Fibroblast of the aortic adventitia (primary cell): ENCODE data around the gene PGA3. TPM values are rescaled to one million over a fixed set of nuclear protein-coding genes. Genes with fewer than 3 reads are reported as not detected.
A peak's percentile ranks its signal among the peaks of the same experiment; 100 is the strongest.
"Not testable (repeated sequence)": the region's sequence is repeated elsewhere in the genome, so short reads cannot be mapped to it uniquely, and the experiment has no call there.

Experiments used
- DNase-seq: peaks from one replicate; pipeline ENCODE4 v3.0.0-alpha.2; 2010; ENCODE audit warnings: low read depth
- H3K4me3 ChIP-seq: 2 replicates; pipeline ENCODE4 v1.5.1; 2011; ENCODE audit warnings: low read depth, mild to moderate bottlenecking, control low read depth, low read length, moderate library complexity
- total RNA-seq: library from RNA; depleted of rRNA; stranded (reverse); fragments of >200 nt; gene quantifications from 2 replicates; pipeline ENCODE4 v1.2.3, GENCODE V29; 2012; ENCODE audit warnings: low replicate concordance
- TF ChIP-seq, protein P1 (sequence below): IDR thresholded peaks from 2 replicates; pipeline ENCODE4 v1.5.1; 2011; ENCODE audit warnings: mild to moderate bottlenecking, low read length, control low read depth, inconsistent platforms; ENCODE audit not compliant: insufficient read depth

PGA3 gene
- total RNA-seq, 1 donor, result 0.18 TPM

DNA sequence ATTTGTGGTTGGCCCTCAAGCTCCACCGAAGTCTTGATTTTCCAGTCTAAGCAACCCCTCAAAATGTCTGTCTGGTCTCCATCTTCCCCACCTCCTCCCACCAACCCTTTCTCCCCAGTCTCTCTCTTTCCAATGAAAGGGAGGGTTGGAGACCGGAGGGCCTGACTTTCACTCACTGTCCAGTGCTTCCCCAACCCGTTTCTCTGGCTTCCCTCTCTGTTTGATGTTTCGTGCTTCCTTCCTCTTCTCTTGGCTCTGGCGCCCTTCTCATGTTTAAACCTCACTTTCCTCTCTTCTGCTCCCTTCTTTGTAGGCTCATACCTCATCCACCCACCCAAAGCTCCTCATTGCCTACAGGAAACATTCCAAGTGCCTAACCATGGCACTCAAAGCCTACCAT, 31.0 kb upstream of the PGA3 start:
- no peak overlapping the region for H3K4me3 ChIP-seq
- TF ChIP-seq, protein P1, sequence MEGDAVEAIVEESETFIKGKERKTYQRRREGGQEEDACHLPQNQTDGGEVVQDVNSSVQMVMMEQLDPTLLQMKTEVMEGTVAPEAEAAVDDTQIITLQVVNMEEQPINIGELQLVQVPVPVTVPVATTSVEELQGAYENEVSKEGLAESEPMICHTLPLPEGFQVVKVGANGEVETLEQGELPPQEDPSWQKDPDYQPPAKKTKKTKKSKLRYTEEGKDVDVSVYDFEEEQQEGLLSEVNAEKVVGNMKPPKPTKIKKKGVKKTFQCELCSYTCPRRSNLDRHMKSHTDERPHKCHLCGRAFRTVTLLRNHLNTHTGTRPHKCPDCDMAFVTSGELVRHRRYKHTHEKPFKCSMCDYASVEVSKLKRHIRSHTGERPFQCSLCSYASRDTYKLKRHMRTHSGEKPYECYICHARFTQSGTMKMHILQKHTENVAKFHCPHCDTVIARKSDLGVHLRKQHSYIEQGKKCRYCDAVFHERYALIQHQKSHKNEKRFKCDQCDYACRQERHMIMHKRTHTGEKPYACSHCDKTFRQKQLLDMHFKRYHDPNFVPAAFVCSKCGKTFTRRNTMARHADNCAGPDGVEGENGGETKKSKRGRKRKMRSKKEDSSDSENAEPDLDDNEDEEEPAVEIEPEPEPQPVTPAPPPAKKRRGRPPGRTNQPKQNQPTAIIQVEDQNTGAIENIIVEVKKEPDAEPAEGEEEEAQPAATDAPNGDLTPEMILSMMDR, result no peak
- no peak for DNase-seq

DNA sequence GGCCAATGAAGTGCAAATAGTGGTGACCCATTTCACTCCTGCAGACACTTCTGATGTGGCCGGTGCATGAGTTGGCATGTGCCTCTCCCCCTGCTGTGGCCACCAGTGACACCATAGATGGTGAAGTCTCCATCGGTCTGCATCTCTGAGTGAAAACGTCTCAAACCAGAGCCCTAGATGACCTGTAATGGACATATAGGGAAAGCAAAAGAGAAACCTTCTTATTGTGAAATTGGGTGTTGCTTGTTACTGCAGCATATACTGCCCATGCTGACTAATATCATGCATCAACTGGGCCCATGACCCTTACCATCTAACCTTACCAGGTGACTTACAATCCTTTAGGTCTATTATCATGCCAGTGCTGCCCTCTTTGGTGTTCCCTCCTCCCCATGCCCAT, 30.4 kb upstream of the PGA3 start:
- TF ChIP-seq, protein P1, result no peak
- no peak overlapping the region for H3K4me3 ChIP-seq
- no peak for DNase-seq

DNA sequence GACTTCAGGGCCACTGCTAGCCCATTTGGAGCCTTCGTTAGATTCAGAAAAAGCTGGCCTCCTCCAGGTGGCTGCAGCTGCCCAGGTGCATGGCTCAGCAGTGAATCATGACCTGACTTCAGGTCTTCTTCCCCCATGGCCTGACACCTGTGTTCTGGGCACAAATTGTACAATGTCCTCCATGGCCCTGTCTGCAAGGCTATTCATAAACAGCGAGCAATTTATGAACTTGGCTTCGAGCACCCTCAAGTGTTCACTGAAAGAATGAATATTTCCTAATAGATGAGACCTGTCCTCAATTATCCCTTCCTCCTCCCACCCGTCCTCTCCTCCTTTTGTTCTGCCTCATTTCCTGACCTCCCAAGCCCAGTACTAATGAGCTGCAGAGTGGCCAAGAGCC, 29.9 kb upstream of the PGA3 start:
- peak; percentile 47 for DNase-seq
- H3K4me3 ChIP-seq, result no peak overlapping the region
- TF ChIP-seq, protein P1, result peak; percentile 21

DNA sequence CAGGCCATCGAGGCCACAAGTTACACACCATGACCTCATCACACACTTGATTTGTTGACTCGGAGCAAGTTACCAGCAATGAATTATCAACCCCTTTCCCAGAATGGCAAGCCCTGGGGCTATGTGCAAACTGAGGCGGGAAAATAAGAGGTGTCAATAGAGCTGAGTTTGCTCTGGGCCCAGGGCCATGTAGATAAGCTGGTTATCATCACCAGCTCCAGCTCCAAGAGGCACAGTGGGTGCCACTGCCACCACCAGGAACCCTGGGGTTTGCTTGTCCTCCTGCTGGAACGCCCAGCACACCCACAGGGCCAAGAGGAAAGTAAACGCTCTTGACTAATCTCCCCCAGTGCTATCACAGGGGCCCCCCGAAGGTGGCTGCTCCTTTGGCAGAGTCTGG, 29.0 kb upstream of the PGA3 start:
- no peak for DNase-seq
- H3K4me3 ChIP-seq, result no peak overlapping the region
- TF ChIP-seq, protein P1, result no peak

DNA sequence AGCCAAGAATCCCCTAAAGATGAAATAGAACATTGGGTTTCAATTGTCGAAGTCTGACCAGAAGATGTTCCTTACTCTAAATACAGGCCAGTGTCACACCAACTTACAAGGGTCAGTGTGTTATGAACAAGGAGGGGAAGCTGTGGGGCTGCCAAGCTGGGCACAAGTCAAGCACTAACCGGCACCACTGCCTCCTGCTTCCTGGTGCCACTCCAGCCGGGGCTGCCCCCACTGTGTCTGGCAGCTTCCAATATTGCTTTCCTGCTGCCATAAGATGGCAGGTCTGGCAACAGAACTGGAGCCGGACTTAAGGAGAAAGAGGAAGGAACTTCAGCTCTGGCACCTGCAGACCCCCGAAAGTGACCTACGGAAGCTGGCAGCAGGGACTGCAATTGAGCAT, 28.4 kb upstream of the PGA3 start:
- no peak overlapping the region for H3K4me3 ChIP-seq
- DNase-seq, result no peak
- TF ChIP-seq, protein P1, result no peak

DNA sequence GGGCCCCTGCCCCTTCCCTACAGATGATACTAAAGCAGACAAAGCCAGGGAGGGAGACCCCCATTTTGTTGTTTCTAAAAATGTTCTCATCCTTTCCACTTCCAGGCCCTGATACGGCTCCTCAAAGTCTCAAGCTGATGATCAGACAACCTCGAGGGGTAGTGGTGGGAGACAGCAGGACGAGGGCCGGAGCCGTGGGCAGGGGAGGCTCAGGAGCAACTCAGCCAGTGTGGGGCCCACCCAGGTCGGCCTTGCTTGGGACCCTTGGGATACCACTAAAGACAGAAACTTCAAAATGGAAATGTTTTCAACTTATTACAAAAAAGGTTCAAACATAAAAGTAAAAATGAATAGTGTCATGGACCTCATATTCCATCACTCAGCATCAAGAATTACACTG, 26.9 kb upstream of the PGA3 start:
- H3K4me3 ChIP-seq, result no peak overlapping the region
- TF ChIP-seq, protein P1, result no peak
- no peak for DNase-seq

DNA sequence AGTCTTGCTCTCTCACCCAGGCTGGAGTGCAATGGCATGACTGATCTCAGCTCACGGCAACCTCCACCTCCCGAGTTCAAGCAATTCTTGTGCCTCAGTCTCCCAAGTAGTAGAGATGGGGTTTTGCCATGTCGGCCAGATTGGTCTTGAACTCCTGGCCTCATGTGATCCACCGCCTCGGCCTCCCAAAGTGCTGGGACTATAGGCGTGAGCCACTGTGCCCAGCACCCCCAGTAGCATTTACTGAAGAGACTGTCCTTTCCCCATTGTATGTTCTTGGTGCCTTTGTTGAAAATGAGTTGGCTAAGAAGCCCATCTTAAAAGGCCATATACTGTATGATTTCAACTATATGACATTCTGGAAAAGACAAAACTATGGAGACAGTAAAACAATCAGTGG, 23.1 kb upstream of the PGA3 start:
- H3K4me3 ChIP-seq, DNase-seq: not testable (repeated sequence)
